Measurements from ENCODE around the gene SEMG1. TPM values are rescaled to one million over a fixed set of nuclear protein-coding genes. Genes with fewer than 3 reads are reported as not detected.

SEMG1 gene
- total RNA-seq, 1 donor from 2014 or later = not detected

- intact Hi-C loops (cut with DNase I) = no loop called here
- H3K27me3 ChIP-seq = no peaks in the 10 kb centered on the region
- peaks cover 6 to 8% of the 10 kb centered on the region in 2 donors for H3K9me3 ChIP-seq
- no peak for DNase-seq (ENCODE audit: low spot score in 2 of 2)
- TF ChIP-seq CTCF (IDR thresholded peaks at IDR 0.05) = no peak
- H3K27ac ChIP-seq = no peak overlapping the region
- no peaks in the 10 kb centered on the region for H3K4me1 ChIP-seq
- no peak overlapping the region for H3K4me3 ChIP-seq
- H3K36me3 ChIP-seq = no peaks in the 10 kb centered on the region
Measured at GRCh38 chr20:45238139-45238538, 31.3 kb downstream of the SEMG1 start.

- Histone ChIP-seq H3K36me3 (no peaks in the 10 kb centered on the region), H3K27ac (no peak overlapping the region)
- intact Hi-C loops (cut with DNase I) = no loop called here
Measured at GRCh38 chr20:45246109-45246508, 39.3 kb downstream of the SEMG1 start.

GRCh38 chr20:45247865-45248264 is 41.0 kb downstream of the SEMG1 start:
- no peak for TF ChIP-seq CTCF (IDR thresholded peaks at IDR 0.05)
- DNase-seq (ENCODE audit: low spot score in 2 of 2) = no peak
- intact Hi-C loops (cut with DNase I) = no loop called here
- H3K27me3 ChIP-seq = no peaks in the 10 kb centered on the region
- H3K27ac ChIP-seq = no peak overlapping the region
- H3K4me3 ChIP-seq = no peak overlapping the region
- H3K9me3 ChIP-seq = no peaks in the 10 kb centered on the region
- H3K4me1 ChIP-seq = no peaks in the 10 kb centered on the region
- no peaks in the 10 kb centered on the region for H3K36me3 ChIP-seq

More at GRCh38 chr20:45246109-45246508, 39.3 kb downstream of the SEMG1 start:
- no peaks in the 10 kb centered on the region for H3K4me1 ChIP-seq
- H3K4me3 ChIP-seq = no peak overlapping the region
- no peaks in the 10 kb centered on the region for H3K27me3 ChIP-seq
- no peak for DNase-seq (ENCODE audit: low spot score in 2 of 2)
- no peak for TF ChIP-seq CTCF (IDR thresholded peaks at IDR 0.05)
- no peaks in the 10 kb centered on the region for H3K9me3 ChIP-seq

GRCh38 chr20:45248609-45249008 is 41.8 kb downstream of the SEMG1 start:
- Histone ChIP-seq H3K4me3 (no peak overlapping the region), H3K9me3 (no peaks in the 10 kb centered on the region), H3K4me1 (no peaks in the 10 kb centered on the region), H3K27me3 (no peaks in the 10 kb centered on the region), H3K36me3 (no peaks in the 10 kb centered on the region), H3K27ac (no peak overlapping the region)
- TF ChIP-seq CTCF (IDR thresholded peaks at IDR 0.05) = no peak
- intact Hi-C loops (cut with DNase I) = no loop called here
- no peak for DNase-seq (ENCODE audit: low spot score in 2 of 2)

- Histone ChIP-seq H3K36me3 (no peaks in the 10 kb centered on the region), H3K27ac (no peak overlapping the region), H3K4me3 (no peak overlapping the region), H3K4me1 (no peaks in the 10 kb centered on the region), H3K9me3 (no peaks in the 10 kb centered on the region), H3K27me3 (no peaks in the 10 kb centered on the region)
- TF ChIP-seq CTCF (IDR thresholded peaks at IDR 0.05) = no peak
- no peak for DNase-seq (ENCODE audit: low spot score in 2 of 2)
- intact Hi-C loops (cut with DNase I) = no loop called here
Measured at GRCh38 chr20:45251884-45252560, 45.2 kb downstream of the SEMG1 start.

GRCh38 chr20:45253261-45253660 is 46.4 kb downstream of the SEMG1 start:
- DNase-seq (ENCODE audit: low spot score in 2 of 2) = no peak
- H3K4me3 ChIP-seq = no peak overlapping the region
- H3K27ac ChIP-seq = no peak overlapping the region
- no peak for TF ChIP-seq CTCF (IDR thresholded peaks at IDR 0.05)
- no peaks in the 10 kb centered on the region for H3K9me3 ChIP-seq
- no peaks in the 10 kb centered on the region for H3K4me1 ChIP-seq
- H3K27me3 ChIP-seq = no peaks in the 10 kb centered on the region
- intact Hi-C loops (cut with DNase I) = no loop called here
- no peaks in the 10 kb centered on the region for H3K36me3 ChIP-seq

Measured in ascending aorta (tissue), 2 donors.